ENCODE measurements around the gene ESPN.

DNA sequence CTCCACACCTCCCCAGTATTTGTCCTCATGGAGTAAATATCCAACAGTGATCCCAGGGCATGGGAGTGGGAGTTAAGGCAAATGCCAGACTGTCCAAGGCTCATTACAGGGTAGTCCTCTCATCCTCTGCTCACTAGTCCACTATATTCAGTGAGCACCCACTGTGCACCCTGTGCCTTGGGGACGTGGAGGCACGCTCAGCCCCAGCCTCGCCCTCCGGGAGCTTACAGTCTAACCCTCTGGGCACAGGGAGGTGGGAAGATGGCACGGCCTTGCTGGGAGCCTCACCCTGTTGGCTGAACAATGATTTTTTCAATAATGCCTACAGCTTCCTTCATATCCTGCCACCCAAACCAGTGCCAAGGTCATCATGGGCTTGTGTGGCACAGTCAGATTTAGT, 7.7 kb upstream of the ESPN start:
- TF ChIP-seq, protein P1, sequence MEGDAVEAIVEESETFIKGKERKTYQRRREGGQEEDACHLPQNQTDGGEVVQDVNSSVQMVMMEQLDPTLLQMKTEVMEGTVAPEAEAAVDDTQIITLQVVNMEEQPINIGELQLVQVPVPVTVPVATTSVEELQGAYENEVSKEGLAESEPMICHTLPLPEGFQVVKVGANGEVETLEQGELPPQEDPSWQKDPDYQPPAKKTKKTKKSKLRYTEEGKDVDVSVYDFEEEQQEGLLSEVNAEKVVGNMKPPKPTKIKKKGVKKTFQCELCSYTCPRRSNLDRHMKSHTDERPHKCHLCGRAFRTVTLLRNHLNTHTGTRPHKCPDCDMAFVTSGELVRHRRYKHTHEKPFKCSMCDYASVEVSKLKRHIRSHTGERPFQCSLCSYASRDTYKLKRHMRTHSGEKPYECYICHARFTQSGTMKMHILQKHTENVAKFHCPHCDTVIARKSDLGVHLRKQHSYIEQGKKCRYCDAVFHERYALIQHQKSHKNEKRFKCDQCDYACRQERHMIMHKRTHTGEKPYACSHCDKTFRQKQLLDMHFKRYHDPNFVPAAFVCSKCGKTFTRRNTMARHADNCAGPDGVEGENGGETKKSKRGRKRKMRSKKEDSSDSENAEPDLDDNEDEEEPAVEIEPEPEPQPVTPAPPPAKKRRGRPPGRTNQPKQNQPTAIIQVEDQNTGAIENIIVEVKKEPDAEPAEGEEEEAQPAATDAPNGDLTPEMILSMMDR (optimal IDR thresholded peaks at IDR 0.05 in 1 of 3, IDR thresholded peaks at IDR 0.05 in 1 of 3, conservative IDR thresholded peaks at IDR 0.05 in 1 of 3; ENCODE audit: extremely low read depth in 1 of 3, insufficient read depth in 2 of 3, low read length in 3 of 3), result no peak
- no peak for TF ChIP-seq EZH2 (IDR thresholded peaks at IDR 0.05; ENCODE audit: low read length)
